ENCODE results near the gene SLC25A34.

Gene SLC25A34

DNA sequence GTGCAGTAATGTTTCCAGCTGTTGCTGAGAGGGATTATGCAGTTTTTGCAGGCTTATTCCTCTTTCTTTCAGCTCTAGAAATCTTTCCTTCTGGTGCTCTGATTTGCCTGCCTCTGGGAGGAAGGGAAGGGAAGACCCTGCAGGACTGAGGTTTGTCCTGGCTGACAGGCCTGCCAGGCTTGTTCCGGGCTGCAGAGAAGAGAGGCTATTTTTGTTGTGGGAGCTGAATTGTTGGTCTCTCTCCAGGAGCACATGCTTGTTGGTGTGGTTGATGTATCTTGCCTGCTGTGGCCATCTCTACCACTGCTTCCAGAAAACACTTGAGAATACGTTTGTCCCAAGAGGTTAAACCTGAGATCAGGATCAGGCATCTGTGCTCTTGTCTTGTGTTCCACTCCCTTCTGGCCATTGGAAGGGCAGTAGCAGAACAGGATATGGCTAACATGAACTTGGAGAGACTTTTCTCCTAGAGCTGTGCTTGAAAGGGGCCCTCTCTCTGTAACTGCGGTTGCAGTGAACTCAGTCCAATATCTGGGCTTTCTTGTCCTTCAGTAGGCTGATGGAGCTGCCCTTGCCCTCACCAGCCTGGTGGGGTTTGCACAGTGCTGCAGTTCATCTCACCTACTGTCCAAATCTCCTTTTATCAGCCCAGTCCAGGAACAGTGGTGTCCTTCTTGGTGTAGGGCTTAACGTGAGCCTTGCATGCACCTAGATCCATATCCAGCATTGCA lies 21.5 kb upstream of the SLC25A34 start:
- DNase-seq (ENCODE audit: low read depth in 2 of 2): no peak

GRCh38 chr1:15717418-15718125 lies 18.5 kb upstream of the SLC25A34 start:
- no peak for DNase-seq (ENCODE audit: low read depth in 2 of 2)

DNA sequence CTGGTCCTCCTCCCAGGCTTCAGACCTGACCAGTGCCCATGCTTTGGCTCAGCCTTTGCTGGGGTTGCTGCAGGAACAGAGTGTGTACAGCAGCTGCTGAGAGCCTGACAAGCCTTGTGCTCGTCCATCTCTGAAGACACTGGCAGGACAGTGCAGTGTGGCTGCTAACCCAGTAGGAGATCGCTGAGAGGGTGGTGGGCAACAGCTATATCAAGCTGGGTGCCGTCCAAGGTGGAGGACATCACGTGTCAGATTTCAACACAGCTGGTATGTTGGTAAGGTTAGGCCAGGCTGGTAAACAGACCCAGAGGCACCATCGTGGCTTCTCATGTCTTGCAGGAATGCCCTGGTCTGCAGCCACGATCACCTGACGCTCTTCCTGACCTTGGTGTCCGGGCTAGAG lies 17.9 kb upstream of the SLC25A34 start:
- DNase-seq (ENCODE audit: low read depth in 2 of 2): no peak

DNA sequence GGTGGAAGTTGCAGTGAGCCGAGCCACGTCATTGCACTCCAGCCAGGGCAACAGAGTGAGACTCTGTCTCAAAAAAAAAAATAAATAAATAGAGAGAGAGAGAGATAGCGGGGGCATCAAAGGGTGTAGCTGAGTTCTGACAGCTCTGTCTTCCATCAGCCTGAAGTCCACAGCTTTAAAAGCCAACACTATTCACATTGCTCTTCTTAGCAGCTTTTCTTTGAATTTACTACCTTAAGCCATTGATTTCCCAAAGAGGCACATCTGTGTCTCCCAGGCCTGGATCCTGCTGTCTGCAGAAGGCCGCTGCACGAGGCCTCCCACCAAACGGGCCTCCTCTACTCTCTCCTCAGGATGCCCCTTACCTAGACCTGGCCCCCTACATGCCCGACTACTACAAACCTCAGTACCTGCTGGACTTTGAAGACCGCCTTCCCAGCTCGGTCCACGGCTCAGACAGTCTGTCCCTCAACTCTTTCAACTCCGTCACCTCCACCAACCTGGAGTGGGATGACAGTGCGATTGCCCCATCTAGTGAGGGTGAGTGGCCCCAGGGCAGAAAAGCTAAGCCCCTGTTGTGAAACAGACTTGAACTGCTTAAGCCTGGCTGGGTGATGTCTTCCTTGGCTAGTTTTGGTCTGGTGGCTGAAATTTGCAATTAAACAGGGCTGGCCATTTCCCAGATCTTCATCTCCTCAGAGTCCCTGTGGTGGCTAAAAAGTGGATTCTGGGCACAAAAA lies 16.5 kb upstream of the SLC25A34 start:
- DNase-seq (ENCODE audit: low read depth in 2 of 2): no peak

DNA sequence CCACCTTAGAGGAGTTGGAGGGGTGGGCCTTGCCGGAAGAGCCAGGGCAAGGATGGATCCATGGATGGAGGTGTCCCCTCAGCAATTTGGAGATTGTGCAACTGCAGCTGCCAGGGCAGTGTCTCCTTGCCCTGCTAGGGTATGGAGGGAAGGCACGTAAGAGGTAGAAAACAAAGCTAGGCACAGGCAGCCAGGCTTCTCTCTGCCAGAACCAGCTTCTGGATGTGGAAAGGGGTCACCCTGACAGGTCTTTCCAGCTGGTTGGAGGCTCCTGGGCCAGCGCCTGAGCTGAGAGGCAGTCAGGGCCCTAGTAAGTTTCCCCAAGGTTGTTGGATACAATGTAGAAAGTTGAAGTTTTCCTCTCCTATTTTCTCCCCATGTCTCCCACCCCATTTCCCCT lies 15.2 kb upstream of the SLC25A34 start:
- DNase-seq (ENCODE audit: low read depth in 2 of 2): no peak

- no peak for DNase-seq (ENCODE audit: low read depth in 2 of 2)
Observed at GRCh38 chr1:15722411-15722810, 13.6 kb upstream of the SLC25A34 start.

- DNase-seq (ENCODE audit: low read depth in 2 of 2): no peak
Observed at GRCh38 chr1:15722836-15723532, 13.1 kb upstream of the SLC25A34 start.

GRCh38 chr1:15723631-15724246 lies 12.3 kb upstream of the SLC25A34 start:
- no peak for DNase-seq (ENCODE audit: low read depth in 2 of 2)

DNA sequence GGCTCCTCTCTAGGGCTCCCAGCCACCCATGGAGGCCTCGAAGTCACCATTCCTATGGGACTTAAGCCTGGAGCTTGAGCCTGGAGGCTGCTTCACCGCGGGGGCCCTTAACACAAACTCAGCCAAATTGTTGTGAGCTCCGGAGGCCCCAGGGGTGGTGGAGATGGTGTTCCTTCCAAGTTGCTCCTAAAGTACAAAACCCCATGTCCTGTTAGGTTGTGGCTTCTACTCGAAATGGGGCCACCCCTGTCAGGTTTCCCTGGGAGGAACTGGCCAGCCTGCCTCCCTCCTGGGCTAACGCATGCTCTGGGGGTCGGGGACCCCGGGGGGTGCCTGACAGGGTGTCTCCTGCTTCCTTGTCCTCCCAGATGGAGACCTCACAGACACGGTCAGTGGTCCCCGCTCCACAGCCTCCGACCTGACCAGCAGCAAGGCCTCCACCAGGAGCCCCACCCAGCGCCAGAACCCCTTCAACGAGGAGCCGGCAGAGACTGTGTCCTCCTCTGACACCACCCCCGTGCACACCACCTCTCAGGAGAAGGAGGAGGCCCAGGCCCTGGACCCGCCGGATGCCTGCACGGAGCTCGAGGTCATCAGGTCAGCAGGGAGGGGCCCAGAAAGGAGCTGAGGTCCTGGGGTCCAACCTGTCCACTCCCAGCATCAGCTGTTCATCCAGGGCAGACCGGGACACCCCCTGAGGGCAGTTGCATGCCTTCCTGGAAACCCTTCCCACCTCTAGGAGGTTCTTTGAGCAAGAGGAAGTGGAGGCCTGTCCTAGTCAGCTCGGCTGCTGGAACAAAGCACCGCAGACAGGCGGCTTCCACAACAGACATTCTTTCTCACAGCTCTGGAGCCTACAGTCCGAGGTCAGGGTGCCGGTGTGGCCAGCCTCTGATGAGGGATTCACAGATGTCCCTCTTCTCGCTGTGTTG lies 10.8 kb upstream of the SLC25A34 start:
- DNase-seq (ENCODE audit: low read depth in 2 of 2): no peak

- no peak for DNase-seq (ENCODE audit: low read depth in 2 of 2)
Observed at GRCh38 chr1:15726508-15726907, 9.6 kb upstream of the SLC25A34 start.

GRCh38 chr1:15727021-15727420 lies 9.0 kb upstream of the SLC25A34 start:
- no peak for DNase-seq (ENCODE audit: low read depth in 2 of 2)

GRCh38 chr1:15727424-15727823 lies 8.6 kb upstream of the SLC25A34 start:
- no peak for DNase-seq (ENCODE audit: low read depth in 2 of 2)

- DNase-seq (ENCODE audit: low read depth in 2 of 2): no peak
Observed at GRCh38 chr1:15727866-15728534, 8.1 kb upstream of the SLC25A34 start.

- DNase-seq (ENCODE audit: low read depth in 2 of 2): no peak
Observed at GRCh38 chr1:15728937-15729657, 7.0 kb upstream of the SLC25A34 start.

DNA sequence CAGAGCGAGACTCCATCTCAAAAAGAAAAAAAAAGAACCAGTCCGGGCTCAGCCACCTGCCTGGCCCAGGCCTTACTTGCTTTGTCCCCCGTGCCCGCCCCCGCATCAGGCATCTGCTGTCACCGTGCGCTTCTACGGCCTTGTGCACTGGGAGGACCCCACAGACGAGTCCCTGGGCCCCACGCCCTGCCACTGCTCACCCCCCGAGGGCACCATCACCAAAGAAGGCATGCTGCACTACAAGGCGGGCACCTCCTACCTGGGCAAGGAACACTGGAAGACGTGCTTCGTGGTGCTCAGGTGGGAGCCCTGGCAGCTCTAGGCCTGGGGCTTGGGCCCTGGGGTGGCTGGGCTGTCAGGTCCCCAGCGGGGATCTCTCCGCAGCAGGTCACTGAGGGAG lies 5.6 kb upstream of the SLC25A34 start:
- no peak for DNase-seq (ENCODE audit: low read depth in 2 of 2)

DNA sequence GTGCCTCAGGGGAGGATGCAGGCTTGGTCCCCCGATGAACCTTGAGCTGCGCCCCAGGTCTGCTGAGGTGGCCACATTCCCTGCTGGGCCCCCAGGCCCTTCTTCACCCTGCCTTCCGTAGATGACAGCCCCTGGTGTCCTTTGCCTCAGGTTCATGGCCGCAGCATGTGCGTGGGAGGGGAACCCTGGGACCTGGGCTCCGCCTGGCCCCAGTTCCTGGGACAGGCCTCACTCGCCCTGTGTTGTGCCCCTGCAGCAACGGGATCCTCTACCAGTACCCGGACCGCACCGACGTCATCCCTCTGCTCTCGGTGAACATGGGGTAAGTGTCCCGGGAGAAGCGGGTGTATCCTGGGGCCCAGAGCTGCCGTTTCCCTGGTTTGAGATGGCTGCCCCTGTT lies 5.1 kb upstream of the SLC25A34 start:
- DNase-seq (ENCODE audit: low read depth in 2 of 2): no peak

GRCh38 chr1:15731735-15732685 lies 4.0 kb upstream of the SLC25A34 start:
- DNase-seq (ENCODE audit: low read depth in 2 of 2): no peak

- no peak for DNase-seq (ENCODE audit: low read depth in 2 of 2)
Observed at GRCh38 chr1:15732686-15733081, 3.4 kb upstream of the SLC25A34 start.
